Activated T-cell treated with anti-CD3 and anti-CD28 coated beads, Interleukin-2, amount 50 U/mL, for 4 hours (primary cell): ENCODE data around the gene SNRNP70. TPM values are rescaled to one million over a fixed set of nuclear protein-coding genes. Genes with fewer than 3 reads are reported as not detected.

Experiments
- ATAC-seq, 2 donors: fragments of 200-7000 bp; cut with Tn5 transposase; one replicate each; pipeline ENCODE4 v1.10.0; 2021
- DNase-seq: peaks from one replicate; pipeline ENCODE4 v3.0.0-alpha.2; 2020
- H3K27me3 Mint-ChIP-seq: one replicate; pipeline ENCODE4 v1.8.0; 2021; ENCODE audit warnings: low read depth, mixed read lengths
- H3K36me3 Mint-ChIP-seq: one replicate; pipeline ENCODE4 v1.8.0; 2022; ENCODE audit warnings: mixed read lengths; ENCODE audit not compliant: insufficient read depth
- H3K4me1 Mint-ChIP-seq: one replicate; pipeline ENCODE4 v1.8.0; 2021; ENCODE audit warnings: low read depth, mixed read lengths
- H3K4me3 Mint-ChIP-seq: one replicate; pipeline ENCODE4 v1.8.0; 2021; ENCODE audit warnings: mild to moderate bottlenecking, moderate library complexity, mixed read lengths
- H3K9me3 Mint-ChIP-seq: one replicate; pipeline ENCODE4 v1.8.0; 2021; ENCODE audit warnings: mixed read lengths
- total RNA-seq, 3 donors: library from RNA; stranded (reverse); gene quantifications; one replicate each; pipeline ENCODE4 v1.2.1, GENCODE V29; 2021

SNRNP70 gene
- total RNA-seq, 3 donors from 2014 or later = 278 to 294 (median 283) TPM

DNA sequence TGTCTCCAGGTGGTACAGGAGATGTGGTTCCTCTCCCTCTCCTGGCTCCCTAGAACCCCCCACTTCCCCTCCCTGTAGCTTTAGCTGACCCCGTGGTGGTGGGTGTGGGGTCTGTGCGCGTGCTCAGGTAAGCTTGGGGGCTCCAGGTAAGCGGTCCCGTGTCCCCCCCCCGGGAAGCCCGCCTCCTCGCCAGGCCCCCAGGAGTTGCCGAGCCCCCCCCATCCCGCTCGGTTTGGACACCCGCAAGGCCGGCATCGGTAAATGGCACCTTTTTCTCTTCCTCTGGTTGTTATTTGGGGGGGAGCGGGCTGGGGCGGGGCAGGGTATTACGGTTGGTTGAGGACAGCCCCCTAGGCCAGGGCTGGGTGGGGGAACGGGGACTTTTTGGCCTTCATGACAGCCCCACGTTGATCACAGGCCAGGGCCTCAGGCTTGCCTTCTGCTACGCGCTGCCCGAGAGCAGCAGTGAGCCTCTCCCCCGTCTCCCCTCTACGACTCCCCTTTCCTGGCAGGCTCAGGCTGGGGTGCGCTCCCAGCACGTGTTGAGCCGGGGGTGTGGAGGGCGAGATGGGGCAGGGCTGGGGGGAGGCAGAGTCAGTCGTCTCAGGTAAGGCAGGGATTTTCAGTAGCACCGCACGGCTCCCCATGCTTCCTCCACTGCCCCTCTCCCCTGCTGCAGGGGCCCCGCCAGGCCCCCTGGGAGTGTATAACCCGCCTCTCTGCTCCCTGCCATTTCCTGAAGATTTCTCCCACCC is 18.3 kb downstream of the SNRNP70 start:
- DNase-seq (no peak), ATAC-seq (no peak)
- Mint-ChIP-seq H3K4me1 (peaks cover 6% of the 10 kb centered on the region), H3K27me3 (no peaks in the 10 kb centered on the region), H3K9me3 (no peaks in the 10 kb centered on the region), H3K4me3 (no peak overlapping the region), H3K36me3 (peaks cover 35% of the 10 kb centered on the region)

DNA sequence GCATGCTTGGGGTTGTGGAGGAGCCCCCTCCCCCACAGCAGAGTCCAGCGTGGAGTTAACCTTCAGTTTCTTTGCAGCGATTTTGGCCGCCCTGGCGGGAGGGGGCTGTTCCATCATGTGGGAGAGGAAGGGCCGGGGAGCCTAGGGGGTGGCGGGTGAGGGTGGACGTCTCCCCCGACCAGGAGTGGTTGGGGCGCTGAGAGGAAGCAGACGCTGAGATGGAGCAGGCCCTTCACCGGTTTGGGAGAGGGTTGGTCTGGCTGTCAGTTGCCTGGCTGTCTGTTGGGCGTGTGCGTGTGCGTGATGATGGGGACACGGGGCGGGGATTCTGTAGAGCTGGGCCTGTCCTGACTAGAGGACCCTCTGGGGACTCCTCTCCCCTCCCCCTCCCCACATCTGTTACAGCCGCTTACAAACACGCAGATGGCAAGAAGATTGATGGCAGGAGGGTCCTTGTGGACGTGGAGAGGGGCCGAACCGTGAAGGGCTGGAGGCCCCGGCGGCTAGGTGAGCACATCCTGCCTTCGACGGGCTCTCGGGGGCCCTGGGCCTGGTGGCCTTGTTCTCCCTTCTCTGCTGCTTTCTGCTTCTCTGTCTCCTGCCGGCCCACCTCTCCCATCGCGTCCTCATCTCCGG is 19.1 kb downstream of the SNRNP70 start:
- Mint-ChIP-seq H3K36me3 (peaks cover 40% of the 10 kb centered on the region), H3K27me3 (no peaks in the 10 kb centered on the region), H3K9me3 (no peaks in the 10 kb centered on the region), H3K4me1 (peaks cover 6% of the 10 kb centered on the region), H3K4me3 (no peak overlapping the region)
- ATAC-seq = no peak
- DNase-seq = no peak

DNA sequence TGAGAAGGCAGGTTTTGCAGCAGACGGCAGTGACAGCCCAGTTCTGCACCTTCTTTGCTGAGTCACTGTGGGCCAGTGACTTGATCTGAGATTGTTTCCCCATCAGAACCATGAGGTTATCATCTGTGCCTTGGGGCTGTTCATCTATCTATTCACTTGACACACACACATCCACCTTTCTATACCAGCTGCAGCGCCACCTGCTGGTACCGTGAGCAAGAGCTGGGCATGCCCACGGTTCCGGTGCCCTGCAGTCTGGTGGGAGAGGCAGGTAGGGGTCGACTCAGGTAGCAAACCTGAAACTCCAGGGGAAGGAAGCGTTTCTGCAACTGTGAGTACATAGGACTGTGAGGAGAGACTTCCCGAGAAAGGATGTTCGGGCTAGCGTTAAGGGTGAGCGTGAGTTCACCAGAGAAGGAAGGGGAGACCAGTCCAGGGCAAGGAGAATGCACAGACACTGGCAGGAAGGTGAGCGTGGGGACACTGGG is 21.4 kb downstream of the SNRNP70 start:
- no peaks in the 10 kb centered on the region for H3K27me3 Mint-ChIP-seq
- H3K36me3 Mint-ChIP-seq = peaks cover 35% of the 10 kb centered on the region
- H3K4me1 Mint-ChIP-seq = peaks cover 2% of the 10 kb centered on the region
- H3K9me3 Mint-ChIP-seq = no peaks in the 10 kb centered on the region
- ATAC-seq = peak; percentile 64 to 77
- H3K4me3 Mint-ChIP-seq = no peak overlapping the region
- peak; percentile 63 for DNase-seq

DNA sequence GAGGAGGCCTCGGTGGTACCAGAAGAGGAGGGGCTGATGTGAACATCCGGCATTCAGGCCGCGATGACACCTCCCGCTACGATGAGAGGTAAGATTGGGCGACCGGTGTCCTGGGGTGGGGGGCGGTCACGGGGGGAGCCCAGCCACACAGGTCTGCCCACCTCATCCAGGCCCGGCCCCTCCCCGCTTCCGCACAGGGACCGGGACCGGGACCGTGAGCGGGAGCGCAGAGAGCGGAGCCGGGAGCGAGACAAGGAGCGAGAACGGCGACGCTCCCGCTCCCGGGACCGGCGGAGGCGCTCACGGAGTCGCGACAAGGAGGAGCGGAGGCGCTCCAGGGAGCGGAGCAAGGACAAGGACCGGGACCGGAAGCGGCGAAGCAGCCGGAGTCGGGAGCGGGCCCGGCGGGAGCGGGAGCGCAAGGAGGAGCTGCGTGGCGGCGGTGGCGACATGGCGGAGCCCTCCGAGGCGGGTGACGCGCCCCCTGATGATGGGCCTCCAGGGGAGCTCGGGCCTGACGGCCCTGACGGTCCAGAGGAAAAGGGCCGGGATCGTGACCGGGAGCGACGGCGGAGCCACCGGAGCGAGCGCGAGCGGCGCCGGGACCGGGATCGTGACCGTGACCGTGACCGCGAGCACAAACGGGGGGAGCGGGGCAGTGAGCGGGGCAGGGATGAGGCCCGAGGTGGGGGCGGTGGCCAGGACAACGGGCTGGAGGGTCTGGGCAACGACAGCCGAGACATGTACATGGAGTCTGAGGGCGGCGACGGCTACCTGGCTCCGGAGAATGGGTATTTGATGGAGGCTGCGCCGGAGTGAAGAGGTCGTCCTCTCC is 22.6 kb downstream of the SNRNP70 start:
- no peak overlapping the region for H3K4me3 Mint-ChIP-seq
- peaks cover 33% of the 10 kb centered on the region for H3K36me3 Mint-ChIP-seq
- ATAC-seq = no peak
- H3K9me3 Mint-ChIP-seq = no peaks in the 10 kb centered on the region
- DNase-seq = no peak
- no peaks in the 10 kb centered on the region for H3K27me3 Mint-ChIP-seq
- H3K4me1 Mint-ChIP-seq = peaks cover 2% of the 10 kb centered on the region

DNA sequence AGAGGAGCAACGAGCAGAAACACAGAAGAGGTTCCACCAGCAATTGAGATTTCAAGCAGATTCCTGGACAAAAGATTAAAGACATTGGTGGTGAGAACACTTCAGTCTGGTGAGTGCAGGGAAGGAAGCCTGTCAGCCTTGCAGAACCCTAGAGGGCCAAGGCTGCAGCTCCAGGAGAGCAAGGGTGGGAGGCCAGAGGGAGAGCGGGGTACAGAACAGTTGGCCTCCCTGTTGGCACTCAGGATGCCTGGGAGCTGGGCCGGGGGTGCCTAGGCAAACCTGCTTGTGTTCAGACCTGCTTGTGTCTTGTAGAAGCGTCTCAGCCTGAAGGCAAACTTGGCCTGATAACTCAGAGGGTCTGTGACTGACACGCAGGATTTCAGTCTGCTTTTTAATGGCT is 23.8 kb downstream of the SNRNP70 start:
- peaks cover 33% of the 10 kb centered on the region for H3K36me3 Mint-ChIP-seq
- H3K27me3 Mint-ChIP-seq = no peaks in the 10 kb centered on the region
- H3K4me1 Mint-ChIP-seq = peaks cover 11% of the 10 kb centered on the region
- no peak overlapping the region for H3K4me3 Mint-ChIP-seq
- DNase-seq (no peak), ATAC-seq (no peak)
- no peaks in the 10 kb centered on the region for H3K9me3 Mint-ChIP-seq

DNA sequence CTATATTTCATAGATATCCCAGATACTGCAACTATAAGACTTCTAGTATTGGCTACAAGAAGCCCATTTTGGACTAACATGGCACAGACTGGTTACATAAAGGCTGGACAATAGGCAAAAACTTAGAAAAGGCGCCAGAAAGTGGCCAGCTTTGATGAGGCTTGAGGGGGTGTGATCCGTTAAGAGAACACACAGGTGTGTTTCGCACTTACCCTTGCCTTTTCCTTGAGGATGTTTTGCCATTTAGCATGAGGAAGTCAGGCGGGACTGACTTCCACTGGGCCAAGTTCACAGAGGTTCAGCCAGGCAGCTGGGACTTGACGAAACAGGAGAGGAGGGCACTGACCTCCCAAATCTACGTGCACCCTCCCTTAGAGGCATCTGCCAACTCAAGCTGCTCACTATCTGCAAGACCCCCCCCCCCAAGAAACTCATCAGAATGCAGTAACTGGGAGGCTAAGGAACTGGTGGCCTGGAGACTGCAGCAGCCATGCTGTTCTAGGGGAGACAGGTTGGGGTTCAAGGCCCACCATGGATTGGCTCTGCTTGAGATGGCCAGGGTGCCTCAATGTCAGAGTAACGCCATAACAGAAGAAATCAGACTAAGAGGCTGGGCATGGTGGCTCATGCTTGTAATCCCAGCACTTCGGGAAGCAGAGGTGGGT is 24.4 kb downstream of the SNRNP70 start:
- no peak overlapping the region for H3K4me3 Mint-ChIP-seq
- no peaks in the 10 kb centered on the region for H3K9me3 Mint-ChIP-seq
- DNase-seq = no peak
- H3K4me1 Mint-ChIP-seq = peaks cover 11% of the 10 kb centered on the region
- H3K36me3 Mint-ChIP-seq = peaks cover 33% of the 10 kb centered on the region
- no peak for ATAC-seq
- H3K27me3 Mint-ChIP-seq = no peaks in the 10 kb centered on the region

DNA sequence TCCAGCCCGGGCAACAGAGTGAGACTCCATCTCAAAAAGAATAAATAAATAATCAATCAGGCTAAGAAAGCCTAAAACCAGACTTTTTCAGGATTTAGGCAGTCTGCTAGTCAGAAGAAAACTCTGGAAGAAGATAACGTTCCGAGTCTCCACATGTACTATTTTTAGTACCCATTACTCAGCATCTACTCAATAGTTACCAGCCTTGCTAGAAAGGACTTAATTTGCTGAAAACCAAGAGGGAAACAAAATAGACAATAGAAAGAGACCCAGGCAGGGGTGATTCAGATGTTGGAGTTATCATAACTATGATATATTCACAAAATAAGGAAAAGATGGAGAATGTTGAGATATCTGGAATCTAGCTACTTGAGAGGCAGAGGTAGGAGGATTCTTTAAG is 25.3 kb downstream of the SNRNP70 start:
- Mint-ChIP-seq H3K4me1 (peaks cover 15% of the 10 kb centered on the region), H3K27me3 (no peaks in the 10 kb centered on the region), H3K36me3 (peaks cover 26% of the 10 kb centered on the region), H3K9me3 (no peaks in the 10 kb centered on the region), H3K4me3 (no peak overlapping the region)
- DNase-seq (no peak), ATAC-seq (no peak)

DNA sequence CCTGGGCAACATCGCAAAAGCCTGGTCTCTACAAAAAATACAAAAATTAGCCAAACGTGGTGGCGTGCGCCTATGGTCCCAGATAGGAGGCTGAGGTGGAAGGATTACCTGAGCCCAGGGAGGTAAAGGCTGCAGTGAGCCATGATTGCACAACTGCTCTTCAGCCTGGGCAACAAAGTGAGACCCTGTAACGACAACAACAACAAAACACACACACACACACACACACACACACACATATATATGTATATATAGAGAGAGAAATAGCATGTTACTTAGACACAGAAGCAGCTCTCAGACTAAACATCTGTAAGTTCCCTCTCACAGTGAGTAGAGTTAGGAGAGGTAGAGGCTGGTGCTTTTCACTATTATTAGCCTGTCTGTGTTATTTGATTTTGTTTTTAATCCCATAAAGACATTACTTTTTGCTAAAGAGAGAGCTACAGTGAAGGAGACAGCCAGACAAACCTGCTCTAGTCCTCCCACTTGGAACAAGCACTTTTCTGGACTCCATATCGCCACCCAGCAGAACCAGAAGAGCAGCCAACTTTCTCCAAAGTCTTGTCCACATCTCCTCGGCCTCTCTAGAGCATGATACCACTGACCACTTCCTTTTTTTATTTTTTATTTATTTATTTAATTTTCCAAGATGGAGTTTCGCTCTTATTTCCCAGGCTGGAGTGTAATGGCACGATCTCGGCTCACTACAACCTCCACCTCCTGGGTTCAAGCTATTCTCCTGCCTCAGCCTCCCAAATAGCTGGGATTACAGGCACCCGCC is 26.2 kb downstream of the SNRNP70 start:
- H3K27me3 Mint-ChIP-seq = no peaks in the 10 kb centered on the region
- H3K9me3 Mint-ChIP-seq = no peaks in the 10 kb centered on the region
- ATAC-seq (no peak), DNase-seq (no peak)
- peaks cover 17% of the 10 kb centered on the region for H3K4me1 Mint-ChIP-seq
- H3K36me3 Mint-ChIP-seq = peaks cover 22% of the 10 kb centered on the region
- no peak overlapping the region for H3K4me3 Mint-ChIP-seq

DNA sequence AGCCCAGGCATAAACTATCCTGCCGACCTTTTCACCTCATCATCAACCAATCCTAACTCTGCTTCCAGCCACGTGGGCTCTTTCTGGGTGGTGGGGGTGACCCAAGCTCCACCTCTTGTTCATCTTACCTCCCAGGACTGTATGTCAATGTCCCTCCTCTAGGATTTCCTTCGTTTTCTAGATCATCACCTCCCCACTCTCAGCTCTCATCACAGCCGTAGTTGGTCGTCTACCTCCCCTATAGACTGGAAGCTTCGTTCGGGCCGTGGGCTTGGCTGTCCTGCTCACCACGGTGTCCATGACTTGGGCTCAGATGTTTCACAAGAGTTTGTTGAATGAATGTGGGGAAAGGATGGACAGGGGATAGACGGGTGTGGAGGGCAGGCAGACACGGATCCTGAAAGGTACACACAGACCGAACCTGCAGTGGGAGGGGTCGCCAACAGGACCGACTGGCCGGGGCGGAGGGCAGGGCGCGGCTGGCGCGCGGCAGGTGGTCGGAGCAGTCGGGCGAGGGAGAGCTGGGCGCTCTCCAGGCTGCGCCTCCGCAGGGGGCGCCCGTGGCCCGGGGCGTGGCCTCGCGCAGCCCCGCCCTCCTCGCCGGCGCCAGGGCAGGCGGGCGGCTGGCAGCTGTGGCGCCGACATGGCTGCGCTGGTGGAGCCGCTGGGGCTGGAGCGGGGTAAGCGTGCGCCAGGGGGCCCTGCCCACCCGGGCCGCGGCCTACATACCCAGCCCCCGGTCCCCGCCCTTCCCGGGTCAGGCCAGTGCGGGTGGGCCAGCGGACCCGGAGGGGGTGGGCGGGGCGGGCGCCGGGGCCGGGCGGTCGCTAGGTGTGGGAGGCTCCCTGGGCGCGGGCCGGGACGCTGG is 28.7 kb downstream of the SNRNP70 start, which contains the start of gene LIN7B:
TSS of gene LIN7B (plus strand) at position 609 of the 868 bp plus-strand sequence. CDS start at position 644, 35 bp downstream.
- no peaks in the 10 kb centered on the region for H3K9me3 Mint-ChIP-seq
- peaks cover 33% of the 10 kb centered on the region for H3K4me1 Mint-ChIP-seq
- H3K27me3 Mint-ChIP-seq = no peaks in the 10 kb centered on the region
- DNase-seq (peak; percentile 63), ATAC-seq (peak; percentile 77 to 80)
- peak within 1 kb of the TSS; percentile 76 for H3K4me3 Mint-ChIP-seq
- peaks cover 5% of the 10 kb centered on the region for H3K36me3 Mint-ChIP-seq

DNA sequence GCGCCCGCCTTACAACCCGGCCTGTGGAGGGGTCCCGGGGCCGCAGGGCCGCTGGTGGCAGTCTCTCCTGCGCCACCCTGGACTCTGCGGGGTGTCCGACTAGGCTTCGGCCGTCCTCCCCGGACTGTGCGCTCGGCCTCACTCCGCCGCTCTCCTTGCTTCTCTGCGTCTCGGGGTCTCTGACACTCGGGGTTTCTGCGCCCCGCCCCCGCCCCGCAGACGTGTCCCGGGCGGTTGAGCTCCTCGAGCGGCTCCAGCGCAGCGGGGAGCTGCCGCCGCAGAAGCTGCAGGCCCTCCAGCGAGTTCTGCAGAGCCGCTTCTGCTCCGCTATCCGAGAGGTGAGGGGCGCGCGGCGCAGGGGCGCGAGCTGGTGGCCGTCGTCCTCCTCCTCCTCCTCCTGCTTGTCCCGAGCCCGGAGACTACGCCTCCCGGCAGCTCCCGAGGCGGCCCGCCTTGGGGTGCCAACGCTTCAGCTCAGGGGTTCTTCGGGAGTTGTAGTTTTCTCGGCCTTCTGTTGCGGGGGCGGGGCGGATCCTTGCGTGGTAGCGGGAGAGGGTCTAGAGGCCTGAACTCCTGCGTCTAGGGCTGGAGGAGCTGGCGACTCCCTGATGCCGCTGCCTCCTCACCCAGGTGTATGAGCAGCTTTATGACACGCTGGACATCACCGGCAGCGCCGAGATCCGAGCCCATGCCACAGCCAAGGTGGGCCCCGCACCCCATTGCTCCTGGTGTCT is 29.5 kb downstream of the SNRNP70 start:
- H3K4me1 Mint-ChIP-seq = peaks cover 33% of the 10 kb centered on the region
- peak overlapping the region; percentile 76 for H3K4me3 Mint-ChIP-seq
- DNase-seq (peak; percentile 52), ATAC-seq (no peak)
- no peaks in the 10 kb centered on the region for H3K27me3 Mint-ChIP-seq
- no peaks in the 10 kb centered on the region for H3K36me3 Mint-ChIP-seq
- no peaks in the 10 kb centered on the region for H3K9me3 Mint-ChIP-seq

DNA sequence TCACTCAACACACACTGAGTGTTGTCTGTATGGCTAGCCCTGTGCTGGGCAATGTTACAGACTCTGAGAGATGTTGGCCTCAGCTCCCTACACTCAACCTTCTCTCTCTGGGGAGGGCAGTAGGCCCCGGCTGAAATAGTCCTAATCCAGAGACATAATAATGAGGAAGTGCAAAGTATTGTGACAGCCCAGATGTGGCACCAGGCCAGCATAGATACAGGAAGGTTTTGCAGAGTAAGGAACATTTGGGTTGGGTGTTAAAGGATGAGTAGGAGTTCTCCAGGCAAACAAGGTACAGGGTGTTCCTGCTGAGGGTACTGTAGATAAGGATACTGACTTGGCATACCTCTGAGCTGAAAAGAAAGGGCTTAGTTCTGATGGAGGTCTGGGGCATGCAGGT is 31.3 kb downstream of the SNRNP70 start:
- no peaks in the 10 kb centered on the region for H3K36me3 Mint-ChIP-seq
- no peak for ATAC-seq
- peaks cover 4% of the 10 kb centered on the region for H3K27me3 Mint-ChIP-seq
- H3K4me1 Mint-ChIP-seq = peaks cover 41% of the 10 kb centered on the region
- H3K4me3 Mint-ChIP-seq = peak overlapping the region; percentile 81
- H3K9me3 Mint-ChIP-seq = no peaks in the 10 kb centered on the region
- no peak for DNase-seq
